Measurements from ENCODE around the gene KLF13.

DNA sequence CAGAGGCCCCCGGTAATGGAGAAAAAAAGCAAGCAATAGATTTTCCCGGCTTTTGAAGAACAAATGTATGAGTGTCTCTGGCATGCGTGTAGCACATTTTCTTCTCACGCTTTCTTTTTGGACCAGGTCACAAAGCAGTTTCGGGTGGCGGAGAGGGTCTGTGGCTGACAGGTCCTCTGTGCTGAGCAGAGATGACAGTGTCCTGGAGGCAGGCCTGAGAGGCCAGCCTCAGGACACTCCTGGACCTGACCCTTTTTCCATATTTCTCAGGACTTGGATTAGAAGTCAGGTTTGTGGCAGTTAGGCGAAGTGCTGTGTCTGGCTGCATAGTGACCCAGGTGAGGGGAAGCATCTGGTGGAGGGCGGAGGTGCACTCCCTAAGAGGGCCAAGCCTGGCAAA, 52.9 kb downstream of the KLF13 start:
- TF ChIP-seq, protein P1, sequence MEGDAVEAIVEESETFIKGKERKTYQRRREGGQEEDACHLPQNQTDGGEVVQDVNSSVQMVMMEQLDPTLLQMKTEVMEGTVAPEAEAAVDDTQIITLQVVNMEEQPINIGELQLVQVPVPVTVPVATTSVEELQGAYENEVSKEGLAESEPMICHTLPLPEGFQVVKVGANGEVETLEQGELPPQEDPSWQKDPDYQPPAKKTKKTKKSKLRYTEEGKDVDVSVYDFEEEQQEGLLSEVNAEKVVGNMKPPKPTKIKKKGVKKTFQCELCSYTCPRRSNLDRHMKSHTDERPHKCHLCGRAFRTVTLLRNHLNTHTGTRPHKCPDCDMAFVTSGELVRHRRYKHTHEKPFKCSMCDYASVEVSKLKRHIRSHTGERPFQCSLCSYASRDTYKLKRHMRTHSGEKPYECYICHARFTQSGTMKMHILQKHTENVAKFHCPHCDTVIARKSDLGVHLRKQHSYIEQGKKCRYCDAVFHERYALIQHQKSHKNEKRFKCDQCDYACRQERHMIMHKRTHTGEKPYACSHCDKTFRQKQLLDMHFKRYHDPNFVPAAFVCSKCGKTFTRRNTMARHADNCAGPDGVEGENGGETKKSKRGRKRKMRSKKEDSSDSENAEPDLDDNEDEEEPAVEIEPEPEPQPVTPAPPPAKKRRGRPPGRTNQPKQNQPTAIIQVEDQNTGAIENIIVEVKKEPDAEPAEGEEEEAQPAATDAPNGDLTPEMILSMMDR (IDR thresholded peaks at IDR 0.05; ENCODE audit: low read depth, low read length), result no peak
- TF ChIP-seq MYC (IDR thresholded peaks at IDR 0.05; ENCODE audit: low read depth, low read length), result no peak
- TF ChIP-seq POLR2A (IDR thresholded peaks at IDR 0.05; ENCODE audit: extremely low read depth, insufficient read length), result no peak
